Transverse colon (tissue), 4 donors: ENCODE measurements around the gene MAP2K5.
"Not testable (repeated sequence)": the region's sequence is repeated elsewhere in the genome, so short reads cannot be mapped to it uniquely, and the experiment has no call there.

Experiments
- CTCF ChIP-seq, 5 experiments: fragments of 200-600 bp in 3 of 5; fragments of 450-650 bp in 2 of 5; sonication (generic) in 3 of 5; IDR thresholded peaks; 1 replicate in 2 of 5; 2 replicates in 3 of 5; pipeline ENCODE4 v1.5.1; 2016 to 2017; ENCODE audit warnings: antibody characterized with exemption in 5 of 5, inconsistent platforms in 3 of 5, mild to moderate bottlenecking in 2 of 5, moderate library complexity in 1 of 5
- EP300 ChIP-seq: sonication (generic); formaldehyde crosslinking; IDR thresholded peaks from one replicate; pipeline ENCODE4 v1.6.1; 2017; ENCODE audit warnings: antibody characterized with exemption, low read depth
- POLR2A ChIP-seq: fragments of 450-650 bp; IDR thresholded peaks from one replicate; pipeline ENCODE4 v1.6.1; 2016; ENCODE audit warnings: antibody characterized with exemption, mild to moderate bottlenecking, moderate library complexity
- POLR2AphosphoS5 ChIP-seq, 3 donors: sonication (generic); formaldehyde crosslinking; IDR thresholded peaks; one replicate each; pipeline ENCODE4 v1.6.1; 2016; ENCODE audit warnings: antibody characterized with exemption in 3 of 3

GRCh38 chr15:67615131-67615534 is 72.6 kb downstream of the MAP2K5 start:
- TF ChIP-seq CTCF (IDR thresholded peaks at IDR 0.05); POLR2AphosphoS5 (IDR thresholded peaks at IDR 0.05); POLR2A; EP300: not testable (repeated sequence)
